PC-3 (cell line): ENCODE results near the gene DIP2A. TPM values are rescaled to one million over a fixed set of nuclear protein-coding genes. Genes with fewer than 3 reads are reported as not detected.

Experiments
- ATAC-seq: fragments of 200-7000 bp; cut with Tn5 transposase; 2 replicates; pipeline ENCODE4 v1.9.1; 2020; ENCODE audit warnings: mild to moderate bottlenecking, moderate library complexity
- BruUV-seq: library from RNA; stranded (reverse); fragments of 400-500 nt; replicated peaks from 2 replicates; lab custom pipeline; 2021; lab: Mats Ljungman, UMichigan
- CTCF ChIA-PET: fragments of 300-600 bp; sonication (Branson Sonifier 250); formaldehyde crosslinking; loops from one replicate; lab custom pipeline; 2022; ENCODE audit warnings: antibody characterized with exemption; lab: Charles Lee
- POLR2A ChIA-PET: fragments of 300-600 bp; sonication (Branson Sonifier 250); formaldehyde crosslinking; loops from one replicate; lab custom pipeline; 2022; ENCODE audit warnings: antibody characterized with exemption; ENCODE audit not compliant: unreplicated experiment; lab: Charles Lee
- DNase-seq: peaks from one replicate; pipeline ENCODE4 v3.0.0-alpha.2; 2015
- H2AFZ ChIP-seq: fragments of 300-600 bp; sonication (generic); 2 replicates; pipeline ENCODE4 v1.6.0; 2016; ENCODE audit warnings: antibody characterized with exemption, low read length
- H3F3A ChIP-seq: fragments of 300-600 bp; sonication (generic); one replicate; pipeline ENCODE4 v1.6.0; 2017; ENCODE audit warnings: antibody characterized with exemption, low read length, control low read depth, mild to moderate bottlenecking; ENCODE audit not compliant: unreplicated experiment
- H3K27ac ChIP-seq: fragments of 300-600 bp; sonication (generic); 2 replicates; pipeline ENCODE4 v1.5.1; 2016; ENCODE audit warnings: mild to moderate bottlenecking, low read length
- H3K27me3 ChIP-seq: fragments of 300-600 bp; sonication (generic); 2 replicates; pipeline ENCODE4 v1.6.1; 2016; ENCODE audit warnings: low read length, mixed read lengths
- H3K36me3 ChIP-seq: fragments of 300-600 bp; sonication (generic); 2 replicates; pipeline ENCODE4 v1.6.1; 2016; ENCODE audit warnings: low read depth, mixed run types, low read length, mixed read lengths
- H3K4me1 ChIP-seq: fragments of 300-600 bp; sonication (generic); 2 replicates; pipeline ENCODE4 v1.5.1; 2016; ENCODE audit warnings: low read length; ENCODE audit not compliant: insufficient read depth
- H3K4me2 ChIP-seq: fragments of 300-600 bp; sonication (generic); 2 replicates; pipeline ENCODE4 v1.6.0; 2016; ENCODE audit warnings: low read length
- H3K4me3 ChIP-seq: fragments of 300-600 bp; sonication (generic); 2 replicates; pipeline ENCODE4 v1.5.1; 2016; ENCODE audit warnings: mild to moderate bottlenecking, low read length, mixed read lengths
- H3K79me2 ChIP-seq: fragments of 300-600 bp; sonication (generic); 2 replicates; pipeline ENCODE4 v1.6.1; 2017; ENCODE audit warnings: low read length, mixed read lengths
- H3K9ac ChIP-seq: fragments of 300-600 bp; sonication (generic); 2 replicates; pipeline ENCODE4 v1.6.0; 2016; ENCODE audit warnings: mild to moderate bottlenecking, low read length
- H3K9me2 ChIP-seq: fragments of 300-600 bp; sonication (generic); replicated peaks from 2 replicates; pipeline ENCODE4 v1.6.1; 2016; ENCODE audit warnings: mixed run types, low read length, mixed read lengths
- H3K9me3 ChIP-seq: fragments of 300-600 bp; sonication (generic); 2 replicates; pipeline ENCODE4 v1.6.1; 2016; ENCODE audit warnings: low read length, mixed read lengths
- H4K20me1 ChIP-seq: fragments of 300-600 bp; sonication (generic); 2 replicates; pipeline ENCODE4 v1.6.1; 2016; ENCODE audit warnings: low read length, mixed read lengths
- CTCF ChIP-seq: fragments of 300-600 bp; sonication (generic); conservative IDR thresholded peaks from 2 replicates; pipeline ENCODE4 v1.5.1; 2017; ENCODE audit warnings: antibody characterized with exemption, low read depth, mild to moderate bottlenecking, low read length
- EZH2 ChIP-seq: fragments of 300-600 bp; sonication (generic); IDR thresholded peaks from one replicate; pipeline ENCODE4 v1.6.1; 2017; ENCODE audit warnings: antibody characterized with exemption, mild to moderate bottlenecking, low read length; ENCODE audit not compliant: unreplicated experiment
- EZH2phosphoT487 ChIP-seq: fragments of 300-600 bp; sonication (generic); IDR thresholded peaks from 2 replicates; pipeline ENCODE4 v1.6.1; 2018; ENCODE audit warnings: mild to moderate bottlenecking, antibody characterized with exemption, low read length, borderline replicate concordance
- intact Hi-C: fragments of 100-400 bp; cut with micrococcal nuclease; formaldehyde crosslinking; loops from 2 replicates; pipeline ENCODE4 v1.9.0; 2023
- total RNA-seq: library from RNA; depleted of rRNA; stranded (reverse); fragments of >200 nt; gene quantifications from 2 replicates; pipeline ENCODE4 v1.2.3, GENCODE V29; 2014

The DIP2A gene
- total RNA-seq, 1 experiment from 2014 or later, result 23.7 TPM

DNA sequence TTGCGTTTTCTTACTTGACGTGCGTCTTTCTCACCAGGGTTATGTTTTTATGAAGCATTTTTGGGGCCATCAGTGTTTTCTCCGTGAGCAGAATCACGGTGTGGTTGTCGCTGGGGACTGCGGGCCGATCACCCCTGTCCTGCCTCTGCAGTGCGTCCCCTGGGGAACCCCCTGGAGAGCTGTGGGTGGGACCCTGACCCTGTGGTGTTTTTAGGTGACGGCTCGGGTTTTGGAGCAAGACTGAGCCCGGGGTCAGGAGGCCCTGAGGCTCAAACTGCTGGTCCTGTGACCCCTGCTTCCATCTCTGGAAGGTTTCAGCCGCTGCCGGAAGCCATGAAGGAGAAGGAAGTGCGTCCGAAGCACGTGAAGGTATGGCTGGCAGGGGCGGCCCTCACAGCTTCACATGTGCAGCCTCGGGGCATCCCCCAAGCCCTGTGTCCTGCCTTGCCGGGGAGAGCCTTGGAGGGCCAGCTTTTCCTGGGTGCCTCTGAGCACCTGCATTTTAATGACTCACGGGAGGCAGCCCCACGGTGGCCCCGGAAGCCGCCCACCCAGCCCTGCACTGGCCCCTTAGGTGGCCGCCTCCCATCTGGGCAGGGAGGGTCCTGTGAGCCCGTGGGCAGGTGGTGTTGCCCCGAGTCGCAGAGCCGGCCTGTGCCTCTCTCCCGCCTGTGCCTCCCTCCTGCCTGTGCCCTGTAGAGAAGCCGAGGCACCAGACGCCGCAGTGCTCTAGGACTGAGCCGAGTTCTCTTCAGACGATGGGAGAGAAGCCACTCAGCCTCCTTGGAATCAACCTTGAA is 36.7 kb upstream of the DIP2A start:
- BruUV-seq, result no TSS peak
- intact Hi-C loops, result no loop called here

GRCh38 chr21:46422636-46423241 is 36.0 kb upstream of the DIP2A start:
- Histone ChIP-seq H4K20me1 (no peaks in the 10 kb centered on the region), H2AFZ (no peak overlapping the region), H3K9me2 (no peaks in the 10 kb centered on the region), H3K4me3 (no peak overlapping the region), H3K4me2 (no peak overlapping the region), H3K9ac (no peak overlapping the region), H3K27me3 (no peaks in the 10 kb centered on the region), H3K79me2 (no peaks in the 10 kb centered on the region), H3F3A (no peaks in the 10 kb centered on the region), H3K4me1 (no peaks in the 10 kb centered on the region), H3K27ac (no peak overlapping the region), H3K9me3 (no peaks in the 10 kb centered on the region), H3K36me3 (peaks cover 19% of the 10 kb centered on the region; the same call in 1 of the 2 replicates)
- POLR2A ChIA-PET, result interaction anchor here (0.6 kb wide), 1 partner anchor 88 kb away, joined by 6 read pairs; no protein-coding TSS in a partner anchor
- DNase-seq (no peak), ATAC-seq (no peak)
- CTCF ChIA-PET, result no interaction called here
- intact Hi-C loops, result no loop called here
- BruUV-seq, result no TSS peak
- TF ChIP-seq EZH2phosphoT487 (no peak), CTCF (no peak), EZH2 (no peak)

More for the DNA sequence above, 36.7 kb upstream of the DIP2A start:
- H3K9ac ChIP-seq, result no peak overlapping the region
- TF ChIP-seq EZH2 (no peak), CTCF (no peak), EZH2phosphoT487 (no peak)
- ATAC-seq (no peak), DNase-seq (no peak)
- no peak overlapping the region for H3K27ac ChIP-seq
- no peaks in the 10 kb centered on the region for H3K4me1 ChIP-seq
- H3K4me3 ChIP-seq, result no peak overlapping the region
- no peaks in the 10 kb centered on the region for H3F3A ChIP-seq
- H2AFZ ChIP-seq, result no peak overlapping the region
- H3K4me2 ChIP-seq, result no peak overlapping the region
- H3K9me2 ChIP-seq, result no peaks in the 10 kb centered on the region
- peaks cover 16% of the 10 kb centered on the region; the same call in 1 of the 2 replicates for H3K36me3 ChIP-seq
- no peaks in the 10 kb centered on the region for H3K27me3 ChIP-seq
- ChIA-PET POLR2A (interaction anchor here (0.6 kb wide), 1 partner anchor 89 kb away, joined by 6 read pairs; no protein-coding TSS in a partner anchor), CTCF (no interaction called here)
- H3K9me3 ChIP-seq, result no peaks in the 10 kb centered on the region
- no peaks in the 10 kb centered on the region for H4K20me1 ChIP-seq
- no peaks in the 10 kb centered on the region for H3K79me2 ChIP-seq
